Measurements from ENCODE around the gene ARPC4. TPM values are rescaled to one million over a fixed set of nuclear protein-coding genes. Genes with fewer than 3 reads are reported as not detected.
A peak's percentile ranks its signal among the peaks of the same experiment; 100 is the strongest.

Gene ARPC4
- total and polyA plus RNA-seq, 4 experiments from 2014 or later, result 164 to 287 (median 201) TPM

GRCh38 chr3:9748031-9748430, 44.9 kb upstream of the ARPC4 start:
- no peak overlapping the region for H3K4me3 ChIP-seq (ENCODE audit: low read length in 2 of 2)
- Mint-ChIP-seq H3K4me3 (peak overlapping the region in 1 of 8 donors; percentile 21), H3K27me3 (no peaks in the 10 kb centered on the region), H3K27ac (peak overlapping the region in 3 of 7 donors; percentile 19 to 96 (median 37)), H3K9me3 (no peaks in the 10 kb centered on the region), H3K36me3 (peaks cover 33 to 76% of the 10 kb centered on the region in 2 donors), H3K4me1 (peaks cover 17 to 39% (median 29%) of the 10 kb centered on the region in 4 donors)
- CTCF ChIA-PET (ENCODE audit: partially characterized antibody), result interaction anchor here (1.2 to 3.2 kb wide), 2 partner anchors 16 to 45 kb away, joined by 3 to 17 read pairs; partner anchors contain the start of genes ARPC4 and BRPF1
- POLR2A ChIA-PET (ENCODE audit: partially characterized antibody), result interaction anchor here (1.3 to 4.1 kb wide), 2 partner anchors 11 to 45 kb away, joined by 3 to 52 read pairs; partner anchors contain the start of genes ARPC4 and TADA3
- intact Hi-C loops (cut with micrococcal nuclease), result no loop called here
- H3K9me3 ChIP-seq (ENCODE audit: control insufficient read depth in 1 of 2, low read length in 2 of 2), result no peaks in the 10 kb centered on the region
- H3K4me1 ChIP-seq (ENCODE audit: insufficient read depth, low read length), result peaks cover 29% of the 10 kb centered on the region
- peaks cover 54% of the 10 kb centered on the region for H3K36me3 ChIP-seq (ENCODE audit: insufficient read depth, low read length)
- no peaks in the 10 kb centered on the region for H3K27me3 ChIP-seq (ENCODE audit: insufficient read depth, low read length)
- no peak for DNase-seq
- no peak overlapping the region for H3K27ac ChIP-seq (ENCODE audit: low read depth, low read length)

- H3K9me3 Mint-ChIP-seq, result no peaks in the 10 kb centered on the region
- CTCF ChIA-PET (ENCODE audit: partially characterized antibody), result interaction anchor here (0.8 to 3.2 kb wide), 6 partner anchors 9 to 60 kb away, joined by 3 to 17 read pairs (median 4); partner anchors contain the start of genes BRPF1 and TTLL3
- H3K36me3 Mint-ChIP-seq, result peaks cover 30 to 68% of the 10 kb centered on the region in 2 donors
Observed at GRCh38 chr3:9749296-9749644, 43.6 kb upstream of the ARPC4 start.

GRCh38 chr3:9749645-9750555, 43.0 kb upstream of the ARPC4 start, which contains the start of gene OGG1:
Gene OGG1 (plus strand): TSS chr3:9749952. CDS start chr3:9750287, 335 bp downstream.
- Histone ChIP-seq H3K27me3 (ENCODE audit: insufficient read depth, low read length) (no peaks in the 10 kb centered on the region), H3K36me3 (ENCODE audit: insufficient read depth, low read length) (peaks cover 43% of the 10 kb centered on the region), H3K27ac (ENCODE audit: low read depth, low read length) (peak within 1 kb of the TSS; percentile 59), H3K4me3 (ENCODE audit: low read length in 2 of 2) (peak within 1 kb of the TSS; percentile 58 to 92), H3K4me1 (ENCODE audit: insufficient read depth, low read length) (peaks cover 38% of the 10 kb centered on the region), H3K9me3 (ENCODE audit: control insufficient read depth in 1 of 2, low read length in 2 of 2) (no peaks in the 10 kb centered on the region)
- Mint-ChIP-seq H3K4me3 (peak within 1 kb of the TSS; percentile 88 to 98 (median 96)), H3K27me3 (no peaks in the 10 kb centered on the region), H3K9me3 (no peaks in the 10 kb centered on the region), H3K4me1 (peaks cover 25 to 54% (median 39%) of the 10 kb centered on the region in 4 donors), H3K27ac (peak within 1 kb of the TSS; percentile 93 to 98 (median 95)), H3K36me3 (peaks cover 29 to 68% of the 10 kb centered on the region in 2 donors)
- ChIA-PET CTCF (ENCODE audit: partially characterized antibody) (interaction anchor here (0.8 to 3.2 kb wide), 6 partner anchors 10 to 60 kb away, joined by 3 to 17 read pairs (median 4); partner anchors contain the start of genes BRPF1 and TTLL3), POLR2A (ENCODE audit: partially characterized antibody) (interaction anchor here (0.9 to 4.1 kb wide), 16 partner anchors 10 to 353 kb away, joined by 3 to 60 read pairs (median 8); partner anchors contain the start of genes ARPC4, BRPF1, CAMK1 and CRELD1)
- intact Hi-C loops (cut with micrococcal nuclease), result loop anchor here (1.0 kb wide), 7 partner anchors 19 to 354 kb away; partner anchors contain the start of genes BRPF1, CRELD1, JAGN1 and MTMR14
- peak; percentile 95 to 98 (median 96) for DNase-seq

More at GRCh38 chr3:9749296-9749644, 43.6 kb upstream of the ARPC4 start:
- Histone ChIP-seq H3K27ac (ENCODE audit: low read depth, low read length) (peak overlapping the region; percentile 59), H3K4me1 (ENCODE audit: insufficient read depth, low read length) (peaks cover 33% of the 10 kb centered on the region), H3K9me3 (ENCODE audit: control insufficient read depth in 1 of 2, low read length in 2 of 2) (no peaks in the 10 kb centered on the region), H3K4me3 (ENCODE audit: low read length in 2 of 2) (peak overlapping the region; percentile 58 to 92), H3K27me3 (ENCODE audit: insufficient read depth, low read length) (no peaks in the 10 kb centered on the region), H3K36me3 (ENCODE audit: insufficient read depth, low read length) (peaks cover 44% of the 10 kb centered on the region)
- Mint-ChIP-seq H3K27me3 (no peaks in the 10 kb centered on the region), H3K4me1 (peaks cover 19 to 47% (median 33%) of the 10 kb centered on the region in 4 donors), H3K27ac (peak overlapping the region; percentile 93 to 98 (median 95)), H3K4me3 (peak overlapping the region; percentile 88 to 98 (median 96))
- intact Hi-C loops (cut with micrococcal nuclease), result loop anchor here (1.0 kb wide), 5 partner anchors 18 to 184 kb away; partner anchors contain the start of genes BRPF1, CRELD1, MTMR14 and TADA3
- DNase-seq, result peak in 1 of 5 donors; percentile 5
- POLR2A ChIA-PET (ENCODE audit: partially characterized antibody), result interaction anchor here (0.9 to 4.1 kb wide), 15 partner anchors 10 to 352 kb away, joined by 3 to 60 read pairs (median 8); partner anchors contain the start of genes ARPC4, BRPF1, CAMK1 and CRELD1

- Mint-ChIP-seq H3K36me3 (peaks cover 30 to 62% of the 10 kb centered on the region in 2 donors), H3K27me3 (no peaks in the 10 kb centered on the region), H3K4me3 (peak overlapping the region; percentile 88 to 98 (median 96)), H3K27ac (peak overlapping the region; percentile 93 to 98 (median 95)), H3K4me1 (peaks cover 29 to 62% (median 42%) of the 10 kb centered on the region in 4 donors), H3K9me3 (no peaks in the 10 kb centered on the region)
- intact Hi-C loops (cut with micrococcal nuclease), result loop anchor here (1.0 kb wide), 2 partner anchors 140 to 354 kb away; partner anchors contain the start of gene JAGN1
- H3K4me1 ChIP-seq (ENCODE audit: insufficient read depth, low read length), result peaks cover 47% of the 10 kb centered on the region
- peak overlapping the region; percentile 59 for H3K27ac ChIP-seq (ENCODE audit: low read depth, low read length)
- H3K4me3 ChIP-seq (ENCODE audit: low read length in 2 of 2), result peak overlapping the region; percentile 58 to 92
- ChIA-PET CTCF (ENCODE audit: partially characterized antibody) (interaction anchor here (0.7 kb wide), 1 partner anchor 19 kb away, joined by 3 read pairs; the partner anchor contains the start of gene BRPF1), POLR2A (ENCODE audit: partially characterized antibody) (interaction anchor here (1.1 to 4.1 kb wide), 11 partner anchors 11 to 354 kb away, joined by 3 to 60 read pairs (median 14); partner anchors contain the start of genes ARPC4, BRPF1, CAMK1 and CRELD1)
- peaks cover 34% of the 10 kb centered on the region for H3K36me3 ChIP-seq (ENCODE audit: insufficient read depth, low read length)
- DNase-seq, result no peak
- H3K27me3 ChIP-seq (ENCODE audit: insufficient read depth, low read length), result no peaks in the 10 kb centered on the region
- no peaks in the 10 kb centered on the region for H3K9me3 ChIP-seq (ENCODE audit: control insufficient read depth in 1 of 2, low read length in 2 of 2)
Observed at GRCh38 chr3:9750556-9751411, 42.1 kb upstream of the ARPC4 start.

- Mint-ChIP-seq H3K4me1 (peaks cover 28 to 50% (median 36%) of the 10 kb centered on the region in 4 donors), H3K27me3 (no peaks in the 10 kb centered on the region), H3K36me3 (peaks cover 37 to 56% of the 10 kb centered on the region in 2 donors), H3K27ac (peak overlapping the region; percentile 11 to 93 (median 77)), H3K9me3 (no peaks in the 10 kb centered on the region), H3K4me3 (peak overlapping the region; percentile 43 to 85 (median 70))
- POLR2A ChIA-PET (ENCODE audit: partially characterized antibody), result interaction anchor here (0.8 to 2.2 kb wide), 6 partner anchors 14 to 105 kb away, joined by 4 to 10 read pairs (median 4); partner anchors contain the start of genes ARPC4, MTMR14 and TADA3
- Histone ChIP-seq H3K4me1 (ENCODE audit: insufficient read depth, low read length) (peaks cover 43% of the 10 kb centered on the region), H3K27me3 (ENCODE audit: insufficient read depth, low read length) (no peaks in the 10 kb centered on the region), H3K27ac (ENCODE audit: low read depth, low read length) (peak overlapping the region; percentile 6), H3K9me3 (ENCODE audit: control insufficient read depth in 1 of 2, low read length in 2 of 2) (no peaks in the 10 kb centered on the region), H3K4me3 (ENCODE audit: low read length in 2 of 2) (no peak overlapping the region), H3K36me3 (ENCODE audit: insufficient read depth, low read length) (peaks cover 37% of the 10 kb centered on the region)
- DNase-seq, result no peak
- intact Hi-C loops (cut with micrococcal nuclease), result no loop called here
- CTCF ChIA-PET (ENCODE audit: partially characterized antibody), result interaction anchor here (1.0 to 2.7 kb wide), 3 partner anchors 13 to 27 kb away, joined by 3 to 10 read pairs (median 4); no protein-coding TSS in a partner anchor
Observed at GRCh38 chr3:9754678-9755077, 38.2 kb upstream of the ARPC4 start.

GRCh38 chr3:9757427-9757826, 35.5 kb upstream of the ARPC4 start:
- CTCF ChIA-PET (ENCODE audit: partially characterized antibody), result no interaction called here
- no peak overlapping the region for H3K27ac Mint-ChIP-seq

More at GRCh38 chr3:9757427-9757826, 35.5 kb upstream of the ARPC4 start:
- Histone ChIP-seq H3K9me3 (ENCODE audit: control insufficient read depth in 1 of 2, low read length in 2 of 2) (no peaks in the 10 kb centered on the region), H3K4me3 (ENCODE audit: low read length in 2 of 2) (no peak overlapping the region), H3K27ac (ENCODE audit: low read depth, low read length) (no peak overlapping the region), H3K4me1 (ENCODE audit: insufficient read depth, low read length) (peaks cover 21% of the 10 kb centered on the region), H3K36me3 (ENCODE audit: insufficient read depth, low read length) (peaks cover 27% of the 10 kb centered on the region), H3K27me3 (ENCODE audit: insufficient read depth, low read length) (no peaks in the 10 kb centered on the region)
- no peak for DNase-seq
- Mint-ChIP-seq H3K4me3 (no peak overlapping the region), H3K4me1 (peaks cover 13 to 24% (median 17%) of the 10 kb centered on the region in 4 donors), H3K36me3 (peaks cover 43% of the 10 kb centered on the region in 2 donors), H3K27me3 (no peaks in the 10 kb centered on the region), H3K9me3 (no peaks in the 10 kb centered on the region)
- POLR2A ChIA-PET (ENCODE audit: partially characterized antibody), result interaction anchor here (1.0 kb wide), 1 partner anchor 47 kb away, joined by 3 read pairs; no protein-coding TSS in a partner anchor
- intact Hi-C loops (cut with micrococcal nuclease), result no loop called here

All from CD4-positive, alpha-beta memory T cell (primary cell).